MM.1S (cell line): ENCODE results near the gene PIK3R1.

Experiments
- EZH2 ChIP-seq: fragments of 300-600 bp; sonication (generic); optimal IDR thresholded peaks from 2 replicates; pipeline ENCODE3; 2017; ENCODE audit warnings: low read depth, mild to moderate bottlenecking, antibody characterized with exemption, low read length, mixed read lengths
- EZH2phosphoT487 ChIP-seq: fragments of 300-600 bp; sonication (generic); IDR thresholded peaks from 2 replicates; pipeline ENCODE4 v1.6.1; 2018; ENCODE audit warnings: antibody characterized with exemption, low read length

GRCh38 chr5:68217528-68217927, 2.0 kb downstream of the PIK3R1 start:
- TF ChIP-seq EZH2phosphoT487 (no peak), EZH2 (no peak)
